SK-N-SH (cell line): ENCODE data around the gene CHAT. TPM values are rescaled to one million over a fixed set of nuclear protein-coding genes. Genes with fewer than 3 reads are reported as not detected.

Experiments
- CTCF ChIA-PET: fragments of 300-600, 350-600 bp; formaldehyde crosslinking; extraction: SDS; loops from one replicate; lab custom pipeline; 2021; lab: Yijun Ruan, JAX
- POLR2A ChIA-PET: fragments of 350-600 bp; sonication (Branson Sonifier 250); formaldehyde crosslinking; extraction: SDS; loops from one replicate; lab custom pipeline; 2020; ENCODE audit warnings: antibody characterized with exemption, inconsistent platforms; lab: Yijun Ruan, JAX
- DNase-seq: peaks from one replicate; pipeline ENCODE4 v3.0.0; 2012
- H2AFZ ChIP-seq: fragments of 200-600 bp; sonication (generic); 2 replicates; pipeline ENCODE4 v1.8.1; 2016; ENCODE audit warnings: antibody characterized with exemption, mild to moderate bottlenecking, low read depth
- H3F3A ChIP-seq: fragments of 200-600 bp; sonication (generic); replicated peaks from 2 replicates; pipeline ENCODE3; 2016; ENCODE audit warnings: antibody characterized with exemption, mild to moderate bottlenecking; ENCODE audit not compliant: insufficient read depth
- H3K27ac ChIP-seq, 2 experiments: fragments of 200-500 bp in 1 of 2; fragments of 200-600 bp in 1 of 2; sonication (Bioruptor generic) in 1 of 2; sonication (generic), shearing (Covaris generic) in 1 of 2; 2 replicates each; pipeline versions ENCODE4 v1.5.1 to v1.6.1; 2014 to 2016; ENCODE audit warnings: low read depth in 2 of 2, inconsistent platforms in 1 of 2, low read length in 1 of 2, mild to moderate bottlenecking in 1 of 2, mixed read lengths in 1 of 2
- H3K27me3 ChIP-seq: fragments of 200-600 bp; sonication (generic), shearing (Covaris generic); 2 replicates; pipeline ENCODE4 v1.6.1; 2016; ENCODE audit warnings: mixed run types; ENCODE audit not compliant: insufficient read depth
- H3K36me3 ChIP-seq, 2 experiments: fragments of 200-500 bp in 1 of 2; fragments of 200-600 bp in 1 of 2; sonication (Bioruptor generic) in 1 of 2; sonication (generic) in 1 of 2; replicated peaks in 1 of 2; 2 replicates each; pipeline versions ENCODE3 to v1.5.1; 2014 to 2016; ENCODE audit warnings: low read length in 1 of 2, mild to moderate bottlenecking in 1 of 2; ENCODE audit not compliant: insufficient read depth in 2 of 2, control insufficient read depth in 1 of 2
- H3K4me1 ChIP-seq, 2 experiments: fragments of 200-500 bp in 1 of 2; fragments of 200-600 bp in 1 of 2; sonication (Bioruptor generic) in 1 of 2; sonication (generic), shearing (Covaris generic) in 1 of 2; 2 replicates each; pipeline versions ENCODE4 v1.5.1 to v1.6.1; 2014 to 2016; ENCODE audit warnings: low read depth in 1 of 2, low read length in 1 of 2, mixed run types in 1 of 2; ENCODE audit not compliant: insufficient read depth in 2 of 2, control insufficient read depth in 1 of 2
- H3K4me2 ChIP-seq: fragments of 200-600 bp; sonication (generic), shearing (Covaris generic); 2 replicates; pipeline ENCODE4 v1.6.1; 2017; ENCODE audit warnings: mixed run types
- H3K4me3 ChIP-seq, 2 experiments: fragments of 200-500 bp in 1 of 2; fragments of 200-600 bp in 1 of 2; sonication (Bioruptor generic) in 1 of 2; sonication (generic), shearing (Covaris generic) in 1 of 2; 2 replicates each; pipeline versions ENCODE4 v1.5.1 to v1.8.1; 2014 to 2016; ENCODE audit warnings: low read depth in 2 of 2, inconsistent platforms in 1 of 2, low read length in 1 of 2, mild to moderate bottlenecking in 1 of 2, mixed read lengths in 1 of 2, moderate library complexity in 1 of 2
- H3K79me2 ChIP-seq: fragments of 200-600 bp; sonication (generic); 2 replicates; pipeline ENCODE4 v1.8.1; 2017; ENCODE audit warnings: mild to moderate bottlenecking; ENCODE audit not compliant: insufficient read depth
- H3K9ac ChIP-seq: fragments of 200-600 bp; sonication (generic); 2 replicates; pipeline ENCODE4 v1.6.1; 2017; ENCODE audit warnings: mixed run types
- H3K9me2 ChIP-seq: fragments of 200-600 bp; sonication (generic); 2 replicates; pipeline ENCODE4 v1.6.1; 2017; ENCODE audit warnings: mixed run types
- H3K9me3 ChIP-seq: fragments of 200-600 bp; sonication (generic); 2 replicates; pipeline ENCODE4 v1.6.1; 2017; ENCODE audit warnings: mixed run types, mild to moderate bottlenecking, moderate library complexity
- H4K20me1 ChIP-seq: fragments of 200-600 bp; sonication (generic); 2 replicates; pipeline ENCODE4 v1.6.1; 2017; ENCODE audit warnings: mild to moderate bottlenecking, mixed run types; ENCODE audit not compliant: insufficient read depth
- CHD2 ChIP-seq: fragments of 150-350 bp; IDR thresholded peaks from 2 replicates; pipeline ENCODE4 v1.6.1; 2018; ENCODE audit warnings: low read length; ENCODE audit not compliant: partially characterized antibody
- CTCF ChIP-seq: fragments of 200-600 bp; sonication (generic); IDR thresholded peaks from 2 replicates; pipeline ENCODE4 v1.6.1; 2017; ENCODE audit warnings: antibody characterized with exemption, mild to moderate bottlenecking, moderate library complexity
- ELF1 ChIP-seq: IDR thresholded peaks from 2 replicates; pipeline ENCODE4 v1.4.0; 2012
- EZH2phosphoT487 ChIP-seq: fragments of 200-600 bp; sonication (generic); IDR thresholded peaks from 2 replicates; pipeline ENCODE4 v1.6.1; 2017; ENCODE audit warnings: low read depth, mixed run types, mild to moderate bottlenecking, antibody characterized with exemption, moderate library complexity, borderline replicate concordance
- FOXM1 ChIP-seq: IDR thresholded peaks from 2 replicates; pipeline ENCODE4 v1.4.0; 2012; ENCODE audit warnings: low read depth, mild to moderate bottlenecking
- IRF3 ChIP-seq: fragments of 150-350 bp; IDR thresholded peaks from 2 replicates; pipeline ENCODE4 v1.6.1; 2016; ENCODE audit warnings: mild to moderate bottlenecking, low read depth, low read length
- JUND ChIP-seq: IDR thresholded peaks from 2 replicates; pipeline ENCODE4 v1.4.0; 2012
- MAX ChIP-seq: IDR thresholded peaks from 2 replicates; pipeline ENCODE4 v1.4.0; 2012; ENCODE audit warnings: low read depth
- MEF2A ChIP-seq: IDR thresholded peaks from 2 replicates; pipeline ENCODE4 v1.4.0; 2012; ENCODE audit warnings: low read depth, borderline replicate concordance
- NFIC ChIP-seq: IDR thresholded peaks from 2 replicates; pipeline ENCODE4 v1.4.0; 2012; ENCODE audit warnings: borderline replicate concordance
- PBX3 ChIP-seq: IDR thresholded peaks from 2 replicates; pipeline ENCODE4; 2012
- REST ChIP-seq: IDR thresholded peaks from 2 replicates; pipeline ENCODE4 v1.6.1; 2012; ENCODE audit warnings: mild to moderate bottlenecking, low read depth, low read length, moderate library complexity
- RXRA ChIP-seq: IDR thresholded peaks from 2 replicates; pipeline ENCODE4 v1.4.0; 2012; ENCODE audit warnings: low read depth, mild to moderate bottlenecking, borderline replicate concordance
- SIN3A ChIP-seq: IDR thresholded peaks from 2 replicates; pipeline ENCODE4 v1.6.1; 2012; ENCODE audit warnings: low read depth, mild to moderate bottlenecking, low read length, moderate library complexity, borderline replicate concordance
- SMC3 ChIP-seq: IDR thresholded peaks from 2 replicates; pipeline ENCODE4 v1.6.1; 2012; ENCODE audit warnings: low read depth, low read length, improper control_type of control experiment
- TEAD4 ChIP-seq: IDR thresholded peaks from 2 replicates; pipeline ENCODE4 v1.4.0; 2012; ENCODE audit warnings: mild to moderate bottlenecking, borderline replicate concordance; ENCODE audit not compliant: insufficient read depth
- USF1 ChIP-seq: IDR thresholded peaks from 2 replicates; pipeline ENCODE4 v1.4.0; 2012; ENCODE audit warnings: low read depth, borderline replicate concordance
- YY1 ChIP-seq: IDR thresholded peaks from 2 replicates; pipeline ENCODE4 v1.4.0; 2012; ENCODE audit warnings: low read depth, mild to moderate bottlenecking
- ZBTB33 ChIP-seq: IDR thresholded peaks from 2 replicates; pipeline ENCODE4 v1.4.0; 2012; ENCODE audit warnings: low read depth, borderline replicate concordance
- WGBS: methylation state at CpG from one replicate; pipeline ENCODE4 v1.1.6; 2017; ENCODE audit warnings: low lambda C conversion rate; 5-methylcytosine and 5-hydroxymethylcytosine counted together
- polyA plus RNA-seq, 3 experiments: library from polyadenylated mRNA; depleted of rRNA; stranded (reverse); fragments of >200 nt; gene quantifications; 2 replicates each; pipeline ENCODE4 v1.2.3, GENCODE V29; 2012

The CHAT gene
- polyA plus RNA-seq, 1 of the 3 experiments (the other 2 are of a cell fraction) = not detected

GRCh38 chr10:49624629-49625028 lies 10.8 kb downstream of the CHAT start:
- Histone ChIP-seq H4K20me1 (no peaks in the 10 kb centered on the region), H3K9me2 (no peaks in the 10 kb centered on the region), H3K9me3 (no peaks in the 10 kb centered on the region), H3K27ac (no peak overlapping the region), H3K79me2 (no peaks in the 10 kb centered on the region), H3K4me3 (no peak overlapping the region), H3K4me2 (no peak overlapping the region), H3F3A (no peaks in the 10 kb centered on the region), H3K9ac (no peak overlapping the region), H3K36me3 (no peaks in the 10 kb centered on the region), H3K4me1 (peaks cover 0 to 35% of the 10 kb centered on the region in 2 experiments; a peak in 2 of 4 replicates), H2AFZ (no peak overlapping the region), H3K27me3 (no peaks in the 10 kb centered on the region)
- CTCF ChIA-PET = no interaction called here
- DNase-seq = no peak
- no peak for TF ChIP-seq CTCF
- no peak for TF ChIP-seq NFIC
- TF ChIP-seq YY1 = no peak
- TF ChIP-seq USF1 = no peak
- no peak for TF ChIP-seq JUND
- no peak for TF ChIP-seq ZBTB33
- no peak for TF ChIP-seq ELF1
- no peak for TF ChIP-seq CHD2
- TF ChIP-seq IRF3 = no peak
- no peak for TF ChIP-seq TEAD4
- TF ChIP-seq MAX = no peak
- TF ChIP-seq PBX3 = no peak
- no peak for TF ChIP-seq SMC3
- no peak for TF ChIP-seq EZH2phosphoT487
- no peak for TF ChIP-seq SIN3A
- no peak for TF ChIP-seq MEF2A
- TF ChIP-seq REST = no peak
- no peak for TF ChIP-seq RXRA
- TF ChIP-seq FOXM1 = no peak
- POLR2A ChIA-PET = no interaction called here
- 27% methylated on average over 5 of the region's 5 CpGs for WGBS
